SK-N-SH (cell line): ENCODE measurements around the gene PLXNA4.

Experiments used
- CHD2 ChIP-seq: fragments of 150-350 bp; IDR thresholded peaks from 2 replicates; pipeline ENCODE4 v1.6.1; 2018; ENCODE audit warnings: low read length; ENCODE audit not compliant: partially characterized antibody
- CTCF ChIP-seq: fragments of 200-600 bp; sonication (generic); IDR thresholded peaks from 2 replicates; pipeline ENCODE4 v1.6.1; 2017; ENCODE audit warnings: antibody characterized with exemption, mild to moderate bottlenecking, moderate library complexity
- EP300 ChIP-seq, 2 experiments: IDR thresholded peaks; 2 replicates each; pipeline versions ENCODE4 v1.4.0 to v1.6.1; 2012; ENCODE audit warnings: borderline replicate concordance in 1 of 2, low read depth in 1 of 2, low read length in 1 of 2
- GABPA ChIP-seq: IDR thresholded peaks from 2 replicates; pipeline ENCODE4 v1.4.0; 2012; ENCODE audit warnings: low read depth, mild to moderate bottlenecking
- RXRA ChIP-seq: IDR thresholded peaks from 2 replicates; pipeline ENCODE4 v1.4.0; 2012; ENCODE audit warnings: low read depth, mild to moderate bottlenecking, borderline replicate concordance

GRCh38 chr7:132183781-132184380 lies 392.4 kb downstream of the PLXNA4 start:
- no peak for TF ChIP-seq CHD2
- no peak for TF ChIP-seq CTCF
- no peak for TF ChIP-seq RXRA
- no peak for TF ChIP-seq GABPA
- TF ChIP-seq EP300 (IDR thresholded peaks at IDR 0.05; ENCODE audit: borderline replicate concordance in 1 of 2, low read depth in 1 of 2, low read length in 1 of 2) = no peak
